Fibroblast of skin of left quadriceps (primary cell): ENCODE data around the gene JAKMIP3.

Experiments used
- DNase-seq, 2 experiments: peaks; one replicate each; pipeline ENCODE4 v3.0.0-alpha.2; 2013; ENCODE audit warnings: low read depth in 2 of 2

The JAKMIP3 gene

DNA sequence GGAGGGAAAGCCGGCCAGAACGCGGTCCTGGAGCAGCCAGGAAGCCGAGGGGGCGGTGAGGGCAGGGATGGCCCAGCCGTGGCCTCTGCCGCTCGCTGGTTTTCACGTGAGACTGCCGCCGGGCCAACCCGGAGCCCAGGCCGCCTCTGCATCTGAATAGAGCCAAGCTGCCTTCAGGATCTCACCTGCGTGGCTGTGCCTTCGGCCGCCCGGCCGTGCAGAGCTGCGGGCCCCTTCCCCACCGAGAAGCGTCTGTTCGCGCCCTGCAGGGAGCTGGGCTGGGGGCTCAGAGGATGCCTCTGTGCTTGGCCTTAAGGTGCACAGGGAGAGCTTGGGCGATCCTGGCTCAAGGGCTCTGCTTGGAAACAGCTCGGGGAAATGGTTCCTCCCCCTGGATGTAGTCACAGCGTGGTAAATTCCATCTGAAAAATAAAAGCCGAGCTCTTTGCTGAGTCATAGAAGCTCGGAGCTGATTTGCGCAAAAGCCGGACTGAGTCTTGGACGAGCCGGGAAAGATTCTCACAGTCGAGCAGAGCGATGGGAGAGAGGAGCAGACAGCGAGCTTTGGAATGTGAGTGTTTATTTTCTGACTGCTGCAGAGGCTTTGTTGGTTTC lies at the start of gene JAKMIP3:
Gene JAKMIP3, plus strand, starts transcription at position 456 of the 615 bp plus-strand sequence. CDS start 38,863 bp downstream, outside the sequence.
- peak; percentile 84 to 86 for DNase-seq

DNA sequence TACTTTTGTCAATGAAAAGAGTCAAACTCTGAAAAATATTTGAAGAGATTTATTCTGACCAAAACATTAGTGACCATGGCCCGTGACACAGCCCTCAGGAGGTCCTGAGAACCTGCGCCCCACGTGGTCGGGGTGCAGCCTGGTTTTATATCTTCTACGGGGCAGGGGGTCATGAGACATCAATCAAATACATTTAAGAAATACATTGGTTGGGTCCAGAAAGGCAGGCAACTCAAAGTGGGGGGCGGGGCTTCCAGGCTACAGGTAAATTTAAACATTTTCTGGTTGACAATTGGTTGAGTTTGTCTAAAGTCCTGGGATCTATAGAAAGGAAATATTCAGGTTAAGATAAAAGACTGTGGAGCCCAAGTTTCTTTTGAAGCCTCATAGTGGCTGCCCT lies 49.2 kb upstream of the JAKMIP3 start:
- no peak for DNase-seq

DNA sequence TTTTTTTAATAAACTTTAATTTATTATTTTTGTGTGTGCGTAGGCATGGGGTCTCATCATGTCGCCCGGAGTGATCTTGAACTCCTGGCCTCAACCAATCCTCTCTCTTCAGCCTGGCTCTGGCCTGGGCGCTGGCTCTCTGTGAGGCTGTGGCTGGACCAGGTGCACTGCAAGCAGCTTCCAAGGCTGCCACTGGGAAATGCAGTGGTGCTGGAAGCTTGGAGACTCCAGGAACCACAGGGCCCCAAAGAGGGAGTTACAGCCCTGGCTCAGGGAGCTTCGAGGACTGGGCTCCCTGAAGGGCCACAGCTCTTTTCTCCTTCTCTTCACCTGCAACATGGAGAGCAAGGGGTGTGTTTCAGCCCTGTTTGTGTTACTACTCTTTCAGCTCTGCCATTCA lies 47.3 kb upstream of the JAKMIP3 start:
- DNase-seq, result no peak

GRCh38 chr10:132019366-132019765 lies 46.4 kb upstream of the JAKMIP3 start:
- DNase-seq, result no peak

DNA sequence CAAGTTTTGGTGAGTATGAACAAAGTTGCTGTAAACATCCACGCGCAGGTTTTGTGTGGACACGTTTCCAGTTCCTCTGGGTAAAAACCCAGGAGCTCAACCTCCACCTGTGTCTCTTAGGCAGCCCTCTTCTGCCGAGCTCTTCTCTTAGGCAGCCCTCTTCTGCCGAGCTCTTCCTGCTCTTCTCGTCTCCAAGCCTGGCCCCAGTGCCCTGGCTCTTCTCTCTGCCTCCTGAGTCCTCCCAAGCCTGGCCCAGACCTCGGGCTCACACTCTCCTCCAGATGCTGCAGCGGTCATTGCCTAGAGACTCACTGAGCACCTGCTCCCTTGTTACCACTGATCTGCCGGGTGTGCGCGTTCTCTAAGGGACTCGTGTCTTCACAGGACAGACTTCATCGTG lies 45.3 kb upstream of the JAKMIP3 start:
- DNase-seq, result no peak

- DNase-seq, result no peak
Measured at GRCh38 chr10:132021046-132021445, 44.7 kb upstream of the JAKMIP3 start.

GRCh38 chr10:132021504-132022143 lies 44.1 kb upstream of the JAKMIP3 start:
- DNase-seq, result no peak

DNA sequence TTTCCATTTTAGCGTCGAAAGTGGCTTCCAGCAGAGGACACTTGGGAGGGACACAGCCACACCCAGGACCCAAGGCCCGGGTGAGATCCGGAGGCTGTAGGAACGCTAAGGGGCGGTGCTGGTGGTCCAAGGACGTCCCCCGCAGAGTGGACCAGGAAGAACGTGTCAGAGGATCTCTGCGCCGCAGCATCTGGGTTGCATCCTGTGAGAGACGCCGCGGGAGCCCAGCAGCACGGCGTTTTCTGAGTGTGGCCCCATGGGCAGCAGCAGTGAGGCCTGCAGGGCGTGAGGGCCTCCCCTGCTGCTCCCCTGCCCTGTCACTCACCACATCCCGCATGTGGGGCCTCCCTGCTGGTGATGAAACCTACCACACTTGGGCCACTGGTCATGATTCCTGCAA lies 43.5 kb upstream of the JAKMIP3 start:
- DNase-seq, result no peak

GRCh38 chr10:132023092-132023811 lies 42.5 kb upstream of the JAKMIP3 start:
- DNase-seq, result peak; percentile 20 to 33

DNA sequence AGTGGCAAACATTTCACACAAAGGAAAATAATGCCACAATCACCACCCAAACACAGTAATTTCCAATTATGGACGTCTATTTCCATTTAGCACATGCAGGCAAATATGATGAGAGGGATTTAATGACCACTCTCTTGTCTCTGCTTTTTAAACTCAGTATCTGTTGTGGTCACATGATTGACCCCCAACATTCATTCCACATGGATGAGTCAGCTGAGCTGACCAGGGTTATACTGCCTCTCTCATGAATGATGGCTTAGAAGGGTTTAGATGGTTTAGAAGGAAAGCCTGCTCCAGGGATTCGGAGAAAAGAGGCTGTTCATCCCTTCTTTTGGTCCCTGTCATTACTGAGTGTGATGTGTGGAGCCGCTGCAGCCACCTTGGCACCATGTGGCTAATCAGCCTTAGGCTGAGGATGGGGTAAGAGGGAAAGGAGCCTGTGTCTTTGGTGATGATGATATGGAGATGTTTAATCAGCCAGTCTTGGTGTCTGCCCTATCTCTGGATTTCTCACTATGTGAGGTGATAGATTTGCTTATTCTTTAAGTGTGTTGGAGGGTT lies 38.2 kb upstream of the JAKMIP3 start:
- peak in 1 of 2 experiments; percentile 1 for DNase-seq

GRCh38 chr10:132028706-132029105 lies 37.0 kb upstream of the JAKMIP3 start:
- no peak for DNase-seq

DNA sequence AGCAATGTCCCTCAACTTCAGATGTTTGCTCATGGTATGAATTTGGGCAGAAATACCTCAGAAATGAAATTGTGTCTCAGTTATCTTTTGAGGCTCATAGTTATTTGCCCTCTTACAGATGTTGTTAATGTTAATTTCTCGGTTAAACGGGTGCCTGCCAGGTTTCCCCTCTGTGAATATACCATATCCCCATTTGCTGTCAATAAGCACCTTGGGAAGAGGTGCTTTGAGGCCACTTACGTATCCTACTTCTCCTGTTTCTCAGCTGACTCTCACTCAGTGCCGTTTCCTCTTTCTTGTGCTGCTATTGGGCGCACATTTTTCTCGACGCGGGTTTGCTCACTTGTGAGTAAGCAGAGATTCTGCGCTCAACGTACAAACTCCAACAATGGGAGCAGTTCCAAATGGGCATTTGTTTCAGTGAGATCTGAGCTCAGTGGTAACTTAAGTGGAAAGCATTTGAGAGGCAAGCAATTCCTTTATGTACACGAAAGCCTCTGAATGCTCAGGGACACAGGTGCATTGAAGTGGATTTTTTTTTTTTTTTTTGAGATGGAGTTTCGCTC lies 34.8 kb upstream of the JAKMIP3 start:
- no peak for DNase-seq

DNA sequence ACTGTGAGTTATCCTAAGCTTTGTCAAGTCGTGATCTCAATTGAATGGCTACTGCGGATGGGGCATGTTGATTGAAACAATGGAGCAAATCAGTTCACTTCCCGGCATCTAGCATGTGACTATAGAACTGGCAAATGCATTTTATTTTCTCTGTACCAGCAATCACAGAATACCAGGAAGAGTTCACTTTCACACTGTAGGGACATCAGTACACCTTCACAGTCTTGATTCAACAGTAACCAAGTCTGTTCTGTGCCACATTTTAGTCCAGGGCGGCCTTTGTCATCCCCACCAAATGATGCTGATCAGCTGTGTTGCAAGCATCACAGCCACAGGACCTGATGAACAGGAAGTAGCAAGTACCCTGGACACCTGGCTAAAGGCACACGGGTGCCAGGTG lies 32.1 kb upstream of the JAKMIP3 start:
- DNase-seq, result no peak

GRCh38 chr10:132035476-132035875 lies 30.3 kb upstream of the JAKMIP3 start:
- DNase-seq, result no peak

DNA sequence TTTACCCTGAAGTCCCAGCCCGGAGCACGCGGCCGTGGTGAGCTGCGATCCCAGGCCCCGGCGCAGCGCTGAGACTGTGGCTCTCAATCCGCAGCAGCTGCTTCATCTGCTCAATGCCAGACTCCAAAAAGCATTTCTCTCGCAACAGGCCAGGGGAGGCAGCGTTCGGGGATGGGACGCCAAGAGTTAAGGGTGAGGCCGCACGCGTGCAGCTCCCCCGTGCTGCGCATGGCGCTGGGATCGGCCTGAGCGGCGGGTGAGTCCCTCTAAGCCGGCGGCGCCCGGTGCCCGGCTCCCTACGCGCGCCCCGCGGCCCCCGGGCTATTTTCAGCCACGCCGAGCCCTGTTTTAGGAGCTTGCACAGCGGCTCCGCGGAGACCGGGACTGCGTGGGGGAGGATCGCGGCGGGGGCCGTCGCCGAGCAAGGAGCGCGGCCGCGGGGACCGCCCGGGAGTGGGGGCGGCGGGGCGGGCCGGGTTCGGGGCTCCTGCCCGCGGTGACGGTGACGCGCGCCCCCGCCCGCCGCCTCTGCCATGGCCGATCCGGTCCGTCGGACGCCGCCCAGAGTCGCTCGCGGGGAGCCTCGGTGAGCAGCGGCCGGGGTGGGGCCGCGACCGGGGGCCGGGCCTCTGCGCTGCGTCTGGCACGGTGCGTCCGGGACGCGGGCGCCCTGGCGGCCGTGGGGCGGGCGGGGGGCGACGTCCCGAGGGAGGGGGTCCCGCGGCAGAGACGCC lies 29.4 kb upstream of the JAKMIP3 start:
- peak in 1 of 2 experiments; percentile 1 for DNase-seq

DNA sequence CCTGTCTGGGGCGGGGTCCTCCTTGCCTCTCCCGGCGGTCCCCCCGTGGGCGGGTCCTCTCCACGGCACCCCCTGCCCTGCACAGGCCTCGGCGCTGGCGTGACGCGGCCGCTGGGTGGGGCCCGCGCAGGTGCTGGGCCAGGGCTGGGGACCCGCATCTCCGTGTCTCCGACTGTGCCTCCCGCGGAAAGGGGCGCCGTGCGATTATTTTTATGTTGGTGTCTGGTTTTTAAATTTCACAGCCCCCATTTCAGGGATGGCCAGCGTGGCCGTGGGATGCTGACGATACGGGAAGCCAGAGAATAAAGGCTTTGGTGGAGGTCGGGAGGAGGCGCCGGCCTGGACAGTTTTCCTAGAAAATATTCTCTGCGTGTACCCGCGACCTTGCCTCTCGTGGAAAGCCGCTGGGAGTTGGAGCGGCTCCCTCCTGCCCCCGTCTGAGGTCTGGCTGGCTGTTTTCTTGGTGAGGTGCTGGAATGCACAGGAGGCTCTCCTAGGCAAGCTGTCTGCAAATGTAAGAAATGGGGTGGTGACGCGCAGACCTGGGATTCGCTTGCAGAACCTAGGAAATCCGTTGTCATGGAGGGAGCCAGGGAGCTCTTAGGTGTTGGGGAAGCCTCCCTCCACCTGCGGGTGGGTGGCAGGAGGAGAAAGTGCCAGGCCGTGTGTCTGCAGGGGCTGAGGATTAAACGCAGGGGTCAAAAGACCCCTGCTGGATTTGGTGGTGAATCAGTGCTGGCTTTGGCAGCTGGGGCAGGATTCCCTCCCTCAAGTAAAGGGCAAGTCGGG lies 28.7 kb upstream of the JAKMIP3 start:
- DNase-seq, result no peak

GRCh38 chr10:132037676-132037975 lies 28.1 kb upstream of the JAKMIP3 start:
- DNase-seq, result no peak

- DNase-seq, result no peak
Measured at GRCh38 chr10:132039371-132039770, 26.4 kb upstream of the JAKMIP3 start.

GRCh38 chr10:132040046-132040445 lies 25.7 kb upstream of the JAKMIP3 start:
- DNase-seq, result no peak

GRCh38 chr10:132041340-132041739 lies 24.4 kb upstream of the JAKMIP3 start:
- DNase-seq, result no peak
